GM18907 (cell line): ENCODE results near the gene PLEKHA6.

Source experiments
- ATAC-seq: cut with Tn5 transposase; IDR thresholded peaks from one replicate; pipeline ENCODE4 v1.9.1; 2021; ENCODE audit warnings: mild to moderate bottlenecking, moderate library complexity; ENCODE audit not compliant: unreplicated experiment

The PLEKHA6 gene

GRCh38 chr1:204264805-204265204, 94.9 kb downstream of the PLEKHA6 start:
- ATAC-seq = no peak

GRCh38 chr1:204263254-204263910, 96.3 kb downstream of the PLEKHA6 start:
- ATAC-seq = no peak

GRCh38 chr1:204262506-204263253, 97.0 kb downstream of the PLEKHA6 start:
- ATAC-seq = no peak

- ATAC-seq = no peak
These were observed 97.8 kb downstream of the PLEKHA6 start for GRCh38 chr1:204261746-204262505.

GRCh38 chr1:204261266-204261665, 98.5 kb downstream of the PLEKHA6 start:
- ATAC-seq = no peak

GRCh38 chr1:204260601-204261197, 99.0 kb downstream of the PLEKHA6 start:
- no peak for ATAC-seq

GRCh38 chr1:204259782-204260181, 99.9 kb downstream of the PLEKHA6 start:
- ATAC-seq = no peak

GRCh38 chr1:204259196-204259595, 100.5 kb downstream of the PLEKHA6 start:
- no peak for ATAC-seq

GRCh38 chr1:204258213-204259115, 101.3 kb downstream of the PLEKHA6 start:
- no peak for ATAC-seq

GRCh38 chr1:204257446-204257845, 102.3 kb downstream of the PLEKHA6 start:
- ATAC-seq = no peak

- no peak for ATAC-seq
These were observed 103.2 kb downstream of the PLEKHA6 start for GRCh38 chr1:204256531-204256930.

- no peak for ATAC-seq
These were observed 103.8 kb downstream of the PLEKHA6 start for GRCh38 chr1:204255966-204256365.

- ATAC-seq = no peak
These were observed 104.5 kb downstream of the PLEKHA6 start for GRCh38 chr1:204255225-204255624.

GRCh38 chr1:204254031-204254661, 105.6 kb downstream of the PLEKHA6 start:
- no peak for ATAC-seq

- ATAC-seq = no peak
These were observed 107.6 kb downstream of the PLEKHA6 start for GRCh38 chr1:204251926-204252689.

- no peak for ATAC-seq
These were observed 108.4 kb downstream of the PLEKHA6 start for GRCh38 chr1:204251286-204251685.

GRCh38 chr1:204250428-204251030, 109.2 kb downstream of the PLEKHA6 start:
- no peak for ATAC-seq

GRCh38 chr1:204249736-204250427, 109.8 kb downstream of the PLEKHA6 start:
- ATAC-seq = no peak
